ENCODE data around the gene KRT76.

Gene KRT76

GRCh38 chr12:52721838-52722470 lies 55.2 kb downstream of the KRT76 start:
- no peak for DNase-seq (ENCODE audit: extremely low read depth, insufficient read length)
- TF ChIP-seq CTCF (IDR thresholded peaks at IDR 0.05; ENCODE audit: insufficient read depth, low read length, poor library complexity, severe bottlenecking): no peak
- no peaks in the 10 kb centered on the region for H3K36me3 ChIP-seq (ENCODE audit: control insufficient read depth, insufficient read depth, low read length)
- no peaks in the 10 kb centered on the region; the same call in 1 of the 2 replicates for H3K27me3 ChIP-seq (replicated peaks; ENCODE audit: control insufficient read depth, insufficient read depth, low read length)
- H3K4me3 ChIP-seq (replicated peaks; ENCODE audit: low read depth, low read length): no peak overlapping the region

- H3K27me3 ChIP-seq (replicated peaks; ENCODE audit: control insufficient read depth, insufficient read depth, low read length): peaks cover 3% of the 10 kb centered on the region; the same call in 1 of the 2 replicates
- no peaks in the 10 kb centered on the region for H3K36me3 ChIP-seq (ENCODE audit: control insufficient read depth, insufficient read depth, low read length)
- no peak for DNase-seq (ENCODE audit: extremely low read depth, insufficient read length)
- no peak overlapping the region for H3K4me3 ChIP-seq (replicated peaks; ENCODE audit: low read depth, low read length)
- TF ChIP-seq CTCF (IDR thresholded peaks at IDR 0.05; ENCODE audit: insufficient read depth, low read length, poor library complexity, severe bottlenecking): no peak
Measured at GRCh38 chr12:52720365-52720886, 56.7 kb downstream of the KRT76 start.
